MCF 10A (cell line): Measurements from ENCODE around the gene SLC9A1. TPM values are rescaled to one million over a fixed set of nuclear protein-coding genes. Genes with fewer than 3 reads are reported as not detected.

Experiments used
- BruUV-seq: library from RNA; stranded (reverse); fragments of 400-500 nt; replicated peaks from 2 replicates; lab custom pipeline; 2021; lab: Mats Ljungman, UMichigan
- CTCF ChIA-PET: fragments of 300-600 bp; sonication (Branson Sonifier 250); formaldehyde crosslinking; extraction: SDS; loops from one replicate; lab custom pipeline; 2021; ENCODE audit warnings: antibody characterized with exemption, inconsistent platforms; lab: Yijun Ruan, JAX
- POLR2A ChIA-PET: fragments of 300-600, 350-650 bp; sonication (Branson Sonifier 250); formaldehyde crosslinking; extraction: SDS; loops from one replicate; lab custom pipeline; 2020; ENCODE audit warnings: antibody characterized with exemption, inconsistent platforms; lab: Yijun Ruan, JAX
- DNase-seq: peaks from one replicate; pipeline ENCODE4 v3.0.0-alpha.2; 2018; ENCODE audit not compliant: unreplicated experiment
- H3K27ac Mint-ChIP-seq: one replicate; pipeline ENCODE4 v1.8.0; 2022; ENCODE audit warnings: mild to moderate bottlenecking, low read depth, mixed read lengths; ENCODE audit not compliant: unreplicated experiment
- H3K27me3 Mint-ChIP-seq: one replicate; pipeline ENCODE4 v1.8.0; 2022; ENCODE audit warnings: mixed read lengths; ENCODE audit not compliant: insufficient read depth, unreplicated experiment
- H3K36me3 Mint-ChIP-seq: one replicate; pipeline ENCODE4 v1.8.0; 2022; ENCODE audit warnings: mild to moderate bottlenecking, moderate library complexity, mixed read lengths; ENCODE audit not compliant: insufficient read depth, unreplicated experiment
- H3K4me1 Mint-ChIP-seq: one replicate; pipeline ENCODE4 v1.8.0; 2022; ENCODE audit warnings: mixed read lengths; ENCODE audit not compliant: insufficient read depth, unreplicated experiment
- H3K4me3 Mint-ChIP-seq: one replicate; pipeline ENCODE4 v1.8.0; 2022; ENCODE audit warnings: mild to moderate bottlenecking, moderate library complexity, mixed read lengths; ENCODE audit not compliant: unreplicated experiment
- H3K9me3 Mint-ChIP-seq: one replicate; pipeline ENCODE4 v1.8.0; 2022; ENCODE audit warnings: mixed read lengths; ENCODE audit not compliant: unreplicated experiment
- CTCF ChIP-seq: fragments of 200-600 bp; IDR thresholded peaks from one replicate; pipeline ENCODE4 v1.8.0; 2022; ENCODE audit warnings: antibody characterized with exemption, mild to moderate bottlenecking; ENCODE audit not compliant: unreplicated experiment
- intact Hi-C: fragments of 100-400 bp; cut with micrococcal nuclease; formaldehyde crosslinking; loops from 2 replicates; pipeline ENCODE4 v1.14.1; 2022
- total RNA-seq: library from RNA; stranded (reverse); gene quantifications from 2 replicates; pipeline ENCODE4 v1.2.3, GENCODE V29; 2022

The SLC9A1 gene
- total RNA-seq, 1 experiment from 2014 or later, result 88.8 TPM

DNA sequence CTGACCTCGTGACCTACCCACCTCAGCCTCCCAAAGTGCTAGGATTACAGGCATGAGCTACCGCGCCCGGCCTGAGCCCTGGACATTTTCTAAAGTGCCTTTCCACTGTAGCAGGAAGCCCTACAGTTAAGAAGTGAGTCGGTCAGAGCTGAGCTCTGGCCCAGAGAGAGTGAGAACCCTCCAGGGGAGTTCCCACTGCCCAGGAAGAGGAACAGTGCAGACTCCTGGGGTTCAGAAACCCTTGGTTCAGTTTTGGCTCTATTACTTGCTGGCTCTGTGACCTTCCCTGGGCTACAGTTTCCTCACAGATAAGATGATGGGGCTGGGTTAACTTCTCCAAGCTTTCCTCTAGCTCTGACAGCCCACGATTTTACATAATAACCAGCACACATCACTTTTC is 20.9 kb downstream of the SLC9A1 start:
- Mint-ChIP-seq H3K27me3 (no peaks in the 10 kb centered on the region), H3K9me3 (no peaks in the 10 kb centered on the region), H3K4me3 (no peak overlapping the region), H3K27ac (no peak overlapping the region), H3K36me3 (peaks cover 16% of the 10 kb centered on the region), H3K4me1 (peaks cover 28% of the 10 kb centered on the region)
- ChIA-PET POLR2A (interaction anchor here (1.2 kb wide), 1 partner anchor 22 kb away, joined by 3 read pairs; no protein-coding TSS in a partner anchor), CTCF (interaction anchor here (0.5 to 1.5 kb wide), 7 partner anchors 17 to 245 kb away, joined by 3 to 5 read pairs (median 3); no protein-coding TSS in a partner anchor)
- no peak for DNase-seq
- TF ChIP-seq CTCF, result no peak
- intact Hi-C loops, result no loop called here
- BruUV-seq, result no TSS peak

DNA sequence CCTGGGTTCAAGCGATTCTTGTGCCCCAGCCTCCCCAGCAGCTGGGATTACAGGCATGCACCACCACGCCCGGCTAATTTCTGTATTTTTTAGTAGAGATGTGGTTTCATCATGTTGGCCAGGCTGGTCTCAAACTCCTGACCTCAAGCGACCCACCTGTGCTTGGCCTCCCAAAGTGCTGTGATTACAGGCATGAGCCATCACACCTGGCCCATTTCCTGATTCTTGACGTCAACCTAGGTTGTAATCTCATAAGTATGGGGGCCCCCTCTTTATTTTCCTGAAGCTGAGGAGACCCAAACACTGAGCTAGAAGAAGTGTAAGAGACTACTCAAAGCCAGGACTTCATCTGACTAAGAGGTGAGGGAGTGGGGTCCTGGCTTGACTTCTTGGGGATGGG is 21.8 kb downstream of the SLC9A1 start:
- no peak for TF ChIP-seq CTCF
- ChIA-PET CTCF (no interaction called here), POLR2A (interaction anchor here (1.0 kb wide), 2 partner anchors 8 to 10 kb away, joined by 3 read pairs; no protein-coding TSS in a partner anchor)
- no peaks in the 10 kb centered on the region for H3K27me3 Mint-ChIP-seq
- no TSS peak for BruUV-seq
- DNase-seq, result no peak
- intact Hi-C loops, result no loop called here
- no peak overlapping the region for H3K4me3 Mint-ChIP-seq
- H3K27ac Mint-ChIP-seq, result no peak overlapping the region
- peaks cover 20% of the 10 kb centered on the region for H3K4me1 Mint-ChIP-seq
- peaks cover 23% of the 10 kb centered on the region for H3K36me3 Mint-ChIP-seq
- no peaks in the 10 kb centered on the region for H3K9me3 Mint-ChIP-seq

DNA sequence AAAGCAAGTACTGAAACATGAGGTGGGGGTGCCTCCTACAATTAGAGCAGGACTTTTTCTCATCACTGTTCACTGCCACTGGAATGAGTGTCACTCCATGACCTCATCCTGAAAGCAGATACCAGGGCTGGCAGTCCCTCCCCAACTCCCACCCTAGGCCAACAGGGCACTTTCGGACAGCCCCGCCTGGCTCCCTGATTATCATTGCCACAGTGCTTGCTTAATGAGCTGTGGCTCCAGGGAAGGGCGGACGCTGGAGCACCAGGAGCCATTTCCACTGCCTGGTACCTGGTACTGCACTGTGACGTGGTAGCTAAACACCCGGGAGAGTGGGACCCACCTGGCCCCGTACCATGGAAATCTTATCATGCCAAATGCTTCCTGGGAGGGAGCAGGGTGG is 22.3 kb downstream of the SLC9A1 start:
- Mint-ChIP-seq H3K27ac (no peak overlapping the region), H3K27me3 (no peaks in the 10 kb centered on the region), H3K9me3 (no peaks in the 10 kb centered on the region), H3K4me3 (no peak overlapping the region), H3K4me1 (peaks cover 15% of the 10 kb centered on the region), H3K36me3 (peaks cover 23% of the 10 kb centered on the region)
- ChIA-PET POLR2A (interaction anchor here (1.0 kb wide), 2 partner anchors 9 to 10 kb away, joined by 3 read pairs; no protein-coding TSS in a partner anchor), CTCF (no interaction called here)
- BruUV-seq, result no TSS peak
- intact Hi-C loops, result no loop called here
- TF ChIP-seq CTCF, result no peak
- no peak for DNase-seq

DNA sequence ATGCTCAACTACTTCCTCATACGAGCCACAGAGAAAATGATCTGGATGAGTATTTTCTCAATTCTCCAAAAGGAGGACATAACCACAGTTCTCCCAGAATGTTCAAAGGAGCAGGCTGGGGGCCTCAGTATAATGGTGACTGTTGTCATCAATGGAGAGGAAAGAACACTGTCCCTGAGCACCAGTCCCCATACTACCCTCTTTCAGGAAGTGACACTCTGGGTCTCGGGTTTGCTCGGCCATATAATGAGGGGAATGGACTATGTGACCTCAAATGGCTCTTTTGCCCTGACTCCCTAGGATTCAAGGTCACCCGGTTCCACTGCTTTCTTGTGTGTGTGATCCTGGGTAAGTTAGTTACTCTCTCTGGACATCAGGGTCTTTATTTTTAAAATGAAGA is 22.8 kb downstream of the SLC9A1 start:
- Mint-ChIP-seq H3K27ac (no peak overlapping the region), H3K4me3 (no peak overlapping the region), H3K9me3 (no peaks in the 10 kb centered on the region), H3K27me3 (no peaks in the 10 kb centered on the region), H3K4me1 (peaks cover 10% of the 10 kb centered on the region), H3K36me3 (peaks cover 23% of the 10 kb centered on the region)
- TF ChIP-seq CTCF, result no peak
- POLR2A ChIA-PET, result interaction anchor here (1.0 kb wide), 1 partner anchor 11 kb away, joined by 3 read pairs; no protein-coding TSS in a partner anchor
- CTCF ChIA-PET, result no interaction called here
- intact Hi-C loops, result no loop called here
- no TSS peak for BruUV-seq
- no peak for DNase-seq
